KMS-11 (cell line): ENCODE results near the gene ZNF385C.

Source experiments
- H2AFZ ChIP-seq: fragments of 200-600 bp; sonication (generic); 2 replicates; pipeline ENCODE4 v1.6.1; 2016; ENCODE audit warnings: antibody characterized with exemption, mixed run types, low read depth
- H3K27ac ChIP-seq: fragments of 200-600 bp; sonication (generic); 2 replicates; pipeline ENCODE4 v1.6.1; 2016; ENCODE audit warnings: mild to moderate bottlenecking, mixed run types
- H3K27me3 ChIP-seq: fragments of 200-600 bp; sonication (generic); 2 replicates; pipeline ENCODE4 v1.6.1; 2017; ENCODE audit warnings: mild to moderate bottlenecking, low read depth, mixed run types, moderate library complexity; ENCODE audit not compliant: insufficient read depth
- H3K36me3 ChIP-seq: fragments of 200-600 bp; sonication (generic); 2 replicates; pipeline ENCODE4 v1.6.1; 2017; ENCODE audit warnings: mild to moderate bottlenecking, mixed run types; ENCODE audit not compliant: insufficient read depth
- H3K4me1 ChIP-seq: fragments of 200-600 bp; sonication (generic); 2 replicates; pipeline ENCODE4 v1.6.1; 2016; ENCODE audit warnings: mild to moderate bottlenecking, low read depth, mixed run types; ENCODE audit not compliant: poor library complexity, severe bottlenecking
- H3K4me2 ChIP-seq: fragments of 200-600 bp; sonication (generic); 2 replicates; pipeline ENCODE4 v1.7.0; 2016; ENCODE audit warnings: mild to moderate bottlenecking, mixed run types
- H3K4me3 ChIP-seq: fragments of 200-600 bp; sonication (generic); IDR thresholded peaks from 2 replicates; pipeline ENCODE4 v1.6.1; 2017; ENCODE audit warnings: low read depth, low read length, mixed read lengths; ENCODE audit not compliant: insufficient read depth
- H3K79me2 ChIP-seq: fragments of 200-600 bp; sonication (generic); 2 replicates; pipeline ENCODE4 v1.6.1; 2016; ENCODE audit warnings: low read depth, mixed run types; ENCODE audit not compliant: insufficient read depth
- H3K9ac ChIP-seq: fragments of 200-600 bp; sonication (generic); 2 replicates; pipeline ENCODE4 v1.6.1; 2016; ENCODE audit warnings: mild to moderate bottlenecking, mixed run types
- H4K20me1 ChIP-seq: fragments of 200-600 bp; sonication (generic); 2 replicates; pipeline ENCODE4 v1.6.1; 2016; ENCODE audit warnings: mild to moderate bottlenecking, mixed run types; ENCODE audit not compliant: insufficient read depth
- CTCF ChIP-seq: fragments of 200-600 bp; sonication (generic); conservative IDR thresholded peaks from 2 replicates; pipeline ENCODE4 v1.6.1; 2017; ENCODE audit warnings: low read depth, mild to moderate bottlenecking, antibody characterized with exemption, low read length, moderate library complexity, mixed read lengths

The ZNF385C gene

GRCh38 chr17:42122371-42123303, 24.4 kb upstream of the ZNF385C start, which contains the start of gene HSPB9:
TSS of gene HSPB9 (plus strand) at chr17:42122804. CDS start at chr17:42122851, 47 bp downstream.
- no peaks in the 10 kb centered on the region for H3K36me3 ChIP-seq
- peak within 1 kb of the TSS; percentile 90; the same call in 1 of the 2 replicates for H3K4me2 ChIP-seq
- no peak within 1 kb of the TSS for H3K9ac ChIP-seq

GRCh38 chr17:42120770-42121769, 22.8 kb upstream of the ZNF385C start, which contains the start of gene KAT2A:
TSS of gene KAT2A (minus strand) at chr17:42121367. CDS start at chr17:42121304, 63 bp downstream.
- peak within 1 kb of the TSS; percentile 67 for H2AFZ ChIP-seq
- H3K27ac ChIP-seq = peak within 1 kb of the TSS; percentile 58
- H3K4me1 ChIP-seq = peaks cover 37% of the 10 kb centered on the region
- H3K4me2 ChIP-seq = peak within 1 kb of the TSS; percentile 90
- H3K36me3 ChIP-seq = no peaks in the 10 kb centered on the region
- no peaks in the 10 kb centered on the region for H3K27me3 ChIP-seq
- no peak for TF ChIP-seq CTCF
- H4K20me1 ChIP-seq = no peaks in the 10 kb centered on the region
- H3K4me3 ChIP-seq = no peak within 1 kb of the TSS
- peak within 1 kb of the TSS; percentile 95 for H3K9ac ChIP-seq
- no peaks in the 10 kb centered on the region for H3K79me2 ChIP-seq

More at GRCh38 chr17:42122371-42123303, 24.4 kb upstream of the ZNF385C start, which contains the start of gene HSPB9:
- Histone ChIP-seq H3K27ac (no peak within 1 kb of the TSS), H4K20me1 (no peaks in the 10 kb centered on the region), H2AFZ (peak within 1 kb of the TSS; percentile 67; the same call in 1 of the 2 replicates), H3K79me2 (no peaks in the 10 kb centered on the region), H3K4me3 (no peak within 1 kb of the TSS), H3K4me1 (peaks cover 33% of the 10 kb centered on the region), H3K27me3 (no peaks in the 10 kb centered on the region)
- no peak for TF ChIP-seq CTCF

GRCh38 chr17:42120161-42120769, 22.0 kb upstream of the ZNF385C start:
- H3K36me3 ChIP-seq = no peaks in the 10 kb centered on the region
- no peak overlapping the region; the same call in 1 of the 2 replicates for H3K27ac ChIP-seq

More at GRCh38 chr17:42120161-42120769, 22.0 kb upstream of the ZNF385C start:
- peak overlapping the region; percentile 95; the same call in 1 of the 2 replicates for H3K9ac ChIP-seq
- peak overlapping the region; percentile 90 for H3K4me2 ChIP-seq
- H3K79me2 ChIP-seq = no peaks in the 10 kb centered on the region
- peak overlapping the region; percentile 67 for H2AFZ ChIP-seq
- peaks cover 37% of the 10 kb centered on the region for H3K4me1 ChIP-seq
- no peaks in the 10 kb centered on the region for H4K20me1 ChIP-seq
- no peak for TF ChIP-seq CTCF
- no peaks in the 10 kb centered on the region for H3K27me3 ChIP-seq
- no peak overlapping the region for H3K4me3 ChIP-seq
